H1 (cell line): ENCODE measurements around the gene RGS9. TPM values are rescaled to one million over a fixed set of nuclear protein-coding genes. Genes with fewer than 3 reads are reported as not detected.

Experiments used
- CTCF ChIA-PET: fragments of 300-600 bp; sonication (Branson Sonifier 250); formaldehyde crosslinking; loops from one replicate; lab custom pipeline; 2021; ENCODE audit not compliant: partially characterized antibody; lab: Charles Lee
- POLR2A ChIA-PET: fragments of 300-600 bp; sonication (Branson Sonifier 250); formaldehyde crosslinking; loops from one replicate; lab custom pipeline; 2021; ENCODE audit warnings: inconsistent platforms; ENCODE audit not compliant: partially characterized antibody; lab: Charles Lee
- DNase-seq, 2 experiments: peaks; one replicate each; pipeline versions ENCODE4 v3.0.0 to v3.0.0-alpha.2; 2010 to 2022; ENCODE audit warnings: low spot score in 2 of 2, low read depth in 1 of 2, mixed read lengths in 1 of 2
- FAIRE-seq: peaks from 2 replicates; lab custom pipeline; 2011; peaks lifted over from hg19 to GRCh38; lab: Jason Lieb, UNC
- H2AFZ ChIP-seq: 2 replicates; pipeline ENCODE4 v1.8.1; 2012; ENCODE audit warnings: low read length, inconsistent platforms
- H2AK5ac ChIP-seq: 2 replicates; pipeline ENCODE4 v1.6.1; 2013; ENCODE audit warnings: low read depth, low read length
- H2BK120ac ChIP-seq: replicated peaks from 2 replicates; pipeline ENCODE3; 2013; ENCODE audit warnings: low read depth, low read length, inconsistent platforms
- H2BK12ac ChIP-seq: 2 replicates; pipeline ENCODE4 v1.6.1; 2013; ENCODE audit warnings: low read depth, low read length
- H2BK15ac ChIP-seq: 2 replicates; pipeline ENCODE4 v1.6.1; 2013; ENCODE audit warnings: low read length
- H2BK20ac ChIP-seq: 2 replicates; pipeline ENCODE4 v1.6.1; 2013; ENCODE audit warnings: low read length
- H2BK5ac ChIP-seq: 2 replicates; pipeline ENCODE4 v1.6.1; 2013; ENCODE audit warnings: low read depth, low read length
- H3K14ac ChIP-seq: 2 replicates; pipeline ENCODE4 v1.6.1; 2013; ENCODE audit warnings: inconsistent platforms; ENCODE audit not compliant: insufficient read length
- H3K18ac ChIP-seq: 2 replicates; pipeline ENCODE4 v1.6.1; 2013; ENCODE audit warnings: low read length; ENCODE audit errors: extremely low read depth
- H3K23ac ChIP-seq: 2 replicates; pipeline ENCODE4 v1.6.1; 2013; ENCODE audit warnings: inconsistent platforms; ENCODE audit not compliant: insufficient read length
- H3K23me2 ChIP-seq: 2 replicates; pipeline ENCODE4 v1.6.1; 2013; ENCODE audit warnings: low read depth, low read length
- H3K27ac ChIP-seq: 2 replicates; pipeline ENCODE4 v1.6.1; 2011; ENCODE audit warnings: low read depth, low read length, inconsistent platforms
- H3K27me3 ChIP-seq, 4 experiments: replicated peaks in 1 of 4; 1 replicate in 1 of 4; 2 replicates in 3 of 4; pipeline versions ENCODE4 v1.6.1 to v1.8.1; 2011 to 2013; ENCODE audit warnings: low read length in 3 of 4, mild to moderate bottlenecking in 3 of 4, inconsistent platforms in 2 of 4, mixed read lengths in 2 of 4, moderate library complexity in 1 of 4; ENCODE audit not compliant: control insufficient read depth in 3 of 4, insufficient read depth in 3 of 4; ENCODE audit errors: extremely low read depth in 1 of 4
- H3K36me3 ChIP-seq, 4 experiments: 2 replicates each; pipeline versions ENCODE4 v1.6.1 to v1.8.1; 2011 to 2013; ENCODE audit warnings: mild to moderate bottlenecking in 4 of 4, low read length in 3 of 4, moderate library complexity in 2 of 4, control low read depth in 1 of 4, inconsistent platforms in 1 of 4; ENCODE audit not compliant: insufficient read depth in 4 of 4, control insufficient read depth in 2 of 4
- H3K4ac ChIP-seq: replicated peaks from 2 replicates; pipeline ENCODE3; 2013; ENCODE audit warnings: low read length, low read depth, mixed read lengths, inconsistent platforms; ENCODE audit not compliant: insufficient read length
- H3K4me1 ChIP-seq, 4 experiments: replicated peaks in 1 of 4; 1 replicate in 1 of 4; 2 replicates in 3 of 4; pipeline versions ENCODE4 v1.6.1 to v1.8.1; 2011 to 2013; ENCODE audit warnings: low read length in 3 of 4, inconsistent platforms in 2 of 4, mixed read lengths in 1 of 4; ENCODE audit not compliant: insufficient read depth in 4 of 4, control insufficient read depth in 3 of 4
- H3K4me2 ChIP-seq, 2 experiments: 2 replicates each; pipeline versions ENCODE4 v1.6.1 to v1.8.1; 2011 to 2013; ENCODE audit warnings: low read depth in 2 of 2, low read length in 2 of 2, control low read depth in 1 of 2, inconsistent platforms in 1 of 2, mild to moderate bottlenecking in 1 of 2; ENCODE audit not compliant: insufficient read depth in 1 of 2
- H3K4me3 ChIP-seq, 4 experiments: fragments of 200-600, 300-600 bp in 1 of 4; sonication (generic), shearing (Covaris generic), sonication (Bioruptor Twin) in 1 of 4; 2 replicates each; pipeline versions ENCODE4 v1.5.1 to v1.8.1; 2011 to 2016; ENCODE audit warnings: low read length in 4 of 4, low read depth in 3 of 4, control low read depth in 2 of 4, inconsistent platforms in 2 of 4, mild to moderate bottlenecking in 2 of 4, mixed read lengths in 1 of 4, moderate library complexity in 1 of 4; ENCODE audit not compliant: insufficient read depth in 2 of 4; ENCODE audit errors: extremely low read depth in 1 of 4
- H3K56ac ChIP-seq: replicated peaks from 2 replicates; pipeline ENCODE3; 2013; ENCODE audit warnings: low read depth, mild to moderate bottlenecking, mixed read lengths, low read length, inconsistent platforms; ENCODE audit not compliant: insufficient read length
- H3K79me1 ChIP-seq: 2 replicates; pipeline ENCODE4 v1.6.1; 2013; ENCODE audit warnings: low read depth, low read length, control low read depth
- H3K79me2 ChIP-seq, 2 experiments: 2 replicates each; pipeline versions ENCODE4 v1.6.1 to v1.8.1; 2012 to 2013; ENCODE audit warnings: low read length in 2 of 2, mild to moderate bottlenecking in 2 of 2, inconsistent platforms in 1 of 2; ENCODE audit not compliant: insufficient read depth in 2 of 2, control insufficient read depth in 1 of 2
- H3K9ac ChIP-seq, 4 experiments: replicated peaks in 1 of 4; 1 replicate in 1 of 4; 2 replicates in 3 of 4; pipeline versions ENCODE4 v1.6.1 to v1.8.1; 2011 to 2013; ENCODE audit warnings: low read depth in 3 of 4, low read length in 3 of 4, control low read depth in 2 of 4, mild to moderate bottlenecking in 2 of 4, moderate library complexity in 2 of 4, inconsistent platforms in 1 of 4; ENCODE audit errors: extremely low read depth in 1 of 4
- H3K9me3 ChIP-seq, 2 experiments: 2 replicates each; pipeline versions ENCODE4 v1.6.1 to v1.8.1; 2012 to 2013; ENCODE audit warnings: mild to moderate bottlenecking in 2 of 2, moderate library complexity in 2 of 2, control low read depth in 1 of 2, inconsistent platforms in 1 of 2, low read depth in 1 of 2, low read length in 1 of 2, mixed read lengths in 1 of 2; ENCODE audit not compliant: insufficient read depth in 2 of 2
- H4K20me1 ChIP-seq, 2 experiments: replicated peaks in 1 of 2; 2 replicates each; pipeline versions ENCODE3 to v1.8.1; 2011 to 2013; ENCODE audit warnings: inconsistent platforms in 2 of 2, low read length in 2 of 2, mild to moderate bottlenecking in 1 of 2; ENCODE audit not compliant: insufficient read depth in 2 of 2, control insufficient read depth in 1 of 2
- H4K5ac ChIP-seq: 2 replicates; pipeline ENCODE4 v1.6.1; 2013; ENCODE audit warnings: low read length, low read depth, mixed read lengths, inconsistent platforms; ENCODE audit not compliant: insufficient read length
- H4K8ac ChIP-seq: 2 replicates; pipeline ENCODE4 v1.8.0; 2013; ENCODE audit warnings: mild to moderate bottlenecking, moderate library complexity, low read length, inconsistent platforms; ENCODE audit not compliant: insufficient read depth; ENCODE audit errors: extremely low read depth
- H4K91ac ChIP-seq: replicated peaks from 2 replicates; pipeline ENCODE3; 2013; ENCODE audit warnings: low read length, mixed read lengths, inconsistent platforms; ENCODE audit not compliant: insufficient read length
- BACH1 ChIP-seq: IDR thresholded peaks from 2 replicates; pipeline ENCODE4 v1.6.1; 2012; ENCODE audit warnings: low read length, improper control_type of control experiment
- BRCA1 ChIP-seq: IDR thresholded peaks from 2 replicates; pipeline ENCODE4 v1.6.1; 2012; ENCODE audit warnings: low read depth, low read length, improper control_type of control experiment
- CREB1 ChIP-seq: IDR thresholded peaks from 2 replicates; pipeline ENCODE4 v1.6.1; 2012; ENCODE audit warnings: inconsistent platforms
- E2F6 ChIP-seq: IDR thresholded peaks from 2 replicates; pipeline ENCODE4 v1.6.1; 2012; ENCODE audit warnings: inconsistent platforms
- PHF8 ChIP-seq: fragments of 200-600 bp; sonication (generic); conservative IDR thresholded peaks from 2 replicates; pipeline ENCODE4 v1.7.1; 2012; ENCODE audit warnings: low read depth, mild to moderate bottlenecking, inconsistent platforms, low read length, moderate library complexity
- RAD21 ChIP-seq, 2 experiments: IDR thresholded peaks in 1 of 2; conservative IDR thresholded peaks in 1 of 2; 2 replicates each; pipeline ENCODE4 v1.6.1; 2011; ENCODE audit warnings: low read depth in 2 of 2, low read length in 2 of 2, improper control_type of control experiment in 1 of 2, inconsistent platforms in 1 of 2, mild to moderate bottlenecking in 1 of 2, moderate library complexity in 1 of 2
- RFX5 ChIP-seq: IDR thresholded peaks from 2 replicates; pipeline ENCODE4 v1.6.1; 2011; ENCODE audit warnings: low read depth, low read length, improper control_type of control experiment, borderline replicate concordance
- SIRT6 ChIP-seq: IDR thresholded peaks from one replicate; pipeline ENCODE4 v1.7.1; 2012; ENCODE audit warnings: low read length, inconsistent platforms
- WGBS, 2 experiments: shearing (Covaris generic) in 1 of 2; methylation state at CpG; one replicate each; pipeline versions ENCODE4 v1.1.6 to v1.1.7; 2013 to 2015; ENCODE audit warnings: low lambda C conversion rate in 2 of 2, mixed read lengths in 2 of 2, inconsistent platforms in 1 of 2, low coverage in 1 of 2, missing lambda C conversion rate in 1 of 2; ENCODE audit not compliant: insufficient replicate concordance in 2 of 2, insufficient coverage in 1 of 2, insufficient read length in 1 of 2; ENCODE audit errors: extremely low coverage in 1 of 2, missing lambda C conversion rate in 1 of 2; 5-methylcytosine and 5-hydroxymethylcytosine counted together
- polyA plus RNA-seq, 7 experiments: library from polyadenylated mRNA; depleted of rRNA in 3 of 7; stranded (reverse) in 5 of 7; unstranded in 2 of 7; fragments of >200 nt in 5 of 7; fragments of 200-250 nt in 2 of 7; gene quantifications; 1 replicate in 5 of 7; 2 replicates in 1 of 7; 4 replicates in 1 of 7; pipeline versions ENCODE4 v1.2.1 to v1.2.3, GENCODE V29; 2011 to 2013; ENCODE audit warnings: missing spikeins in 2 of 7, mixed read lengths in 2 of 7
- total RNA-seq: library from RNA; stranded (reverse); fragmentation: NEBNext Ultra II Directional; extraction: Animal tissue kit (Norgen Biotek cat#: 25700); gene quantifications from 2 replicates; pipeline ENCODE4 v1.2.1, GENCODE V29; 2021
- TF ChIP-seq, protein P1 (sequence below): IDR thresholded peaks from 2 replicates; pipeline ENCODE4 v1.6.1; 2012; ENCODE audit warnings: low read length, inconsistent platforms
- TF ChIP-seq, protein P2 (sequence below): IDR thresholded peaks from 2 replicates; pipeline ENCODE4 v1.6.1; 2011; ENCODE audit warnings: low read length, improper control_type of control experiment

The RGS9 gene
- total and polyA plus RNA-seq, 2 of the 8 experiments (the other 6 are each of a cell fraction or from before 2014, with no cell fraction given), result 8.9 to 20.5 TPM

DNA sequence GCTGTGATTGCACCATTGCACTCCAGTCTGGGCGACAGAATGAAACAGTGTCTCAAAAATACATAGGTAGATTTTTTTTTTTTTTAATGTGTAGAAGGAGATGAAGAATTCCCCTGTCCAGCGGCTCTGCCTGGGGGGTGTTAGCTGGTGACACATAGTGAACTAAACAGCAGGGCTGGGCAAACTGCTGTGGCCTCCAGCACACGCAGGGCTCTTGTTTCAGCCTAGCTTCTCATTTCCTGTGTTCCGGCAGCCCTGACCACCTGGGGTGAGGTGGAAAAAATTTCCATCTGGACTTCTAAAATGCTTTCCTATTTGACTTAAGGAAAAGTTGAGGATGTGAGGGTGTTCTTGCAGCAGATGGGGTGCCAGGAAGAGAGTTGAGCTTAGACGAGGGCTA lies 33.3 kb upstream of the RGS9 start:
- FAIRE-seq, result no peak
- no peak for TF ChIP-seq CREB1
- TF ChIP-seq, protein P1, sequence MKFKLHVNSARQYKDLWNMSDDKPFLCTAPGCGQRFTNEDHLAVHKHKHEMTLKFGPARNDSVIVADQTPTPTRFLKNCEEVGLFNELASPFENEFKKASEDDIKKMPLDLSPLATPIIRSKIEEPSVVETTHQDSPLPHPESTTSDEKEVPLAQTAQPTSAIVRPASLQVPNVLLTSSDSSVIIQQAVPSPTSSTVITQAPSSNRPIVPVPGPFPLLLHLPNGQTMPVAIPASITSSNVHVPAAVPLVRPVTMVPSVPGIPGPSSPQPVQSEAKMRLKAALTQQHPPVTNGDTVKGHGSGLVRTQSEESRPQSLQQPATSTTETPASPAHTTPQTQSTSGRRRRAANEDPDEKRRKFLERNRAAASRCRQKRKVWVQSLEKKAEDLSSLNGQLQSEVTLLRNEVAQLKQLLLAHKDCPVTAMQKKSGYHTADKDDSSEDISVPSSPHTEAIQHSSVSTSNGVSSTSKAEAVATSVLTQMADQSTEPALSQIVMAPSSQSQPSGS, result no peak
- TF ChIP-seq E2F6, result no peak
- TF ChIP-seq, protein P2, sequence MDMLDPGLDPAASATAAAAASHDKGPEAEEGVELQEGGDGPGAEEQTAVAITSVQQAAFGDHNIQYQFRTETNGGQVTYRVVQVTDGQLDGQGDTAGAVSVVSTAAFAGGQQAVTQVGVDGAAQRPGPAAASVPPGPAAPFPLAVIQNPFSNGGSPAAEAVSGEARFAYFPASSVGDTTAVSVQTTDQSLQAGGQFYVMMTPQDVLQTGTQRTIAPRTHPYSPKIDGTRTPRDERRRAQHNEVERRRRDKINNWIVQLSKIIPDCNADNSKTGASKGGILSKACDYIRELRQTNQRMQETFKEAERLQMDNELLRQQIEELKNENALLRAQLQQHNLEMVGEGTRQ, result no peak
- TF ChIP-seq RFX5, result no peak
- no peak for TF ChIP-seq PHF8
- TF ChIP-seq RAD21 (IDR thresholded peaks at IDR 0.05 in 1 of 2, conservative IDR thresholded peaks at IDR 0.05 in 1 of 2; ENCODE audit: low read depth in 2 of 2, low read length in 2 of 2), result no peak
- TF ChIP-seq SIRT6, result no peak
- no peak for TF ChIP-seq BACH1
- no peak for TF ChIP-seq BRCA1

More for the DNA sequence above, 33.3 kb upstream of the RGS9 start:
- Histone ChIP-seq H3K14ac (no peak overlapping the region), H2BK12ac (no peak overlapping the region), H3K9ac (no peak overlapping the region), H4K91ac (no peak overlapping the region), H3K4me1 (peaks cover 0 to 6% (median 3%) of the 10 kb centered on the region in 4 experiments; a peak in 2 of 7 replicates), H4K20me1 (peaks cover 0 to 1% of the 10 kb centered on the region in 2 experiments), H2AK5ac (no peak overlapping the region), H2AFZ (no peak overlapping the region), H4K5ac (no peak overlapping the region), H3K4me2 (no peak overlapping the region), H3K18ac (no peak overlapping the region), H3K79me1 (no peaks in the 10 kb centered on the region), H3K56ac (no peak overlapping the region), H4K8ac (no peak overlapping the region), H2BK20ac (no peak overlapping the region), H3K27me3 (no peaks in the 10 kb centered on the region), H3K27ac (no peak overlapping the region), H3K23ac (no peak overlapping the region), H2BK15ac (no peak overlapping the region), H3K23me2 (peaks cover 8% of the 10 kb centered on the region; the same call in 1 of the 2 replicates), H2BK5ac (no peak overlapping the region), H3K9me3 (no peaks in the 10 kb centered on the region), H3K79me2 (no peaks in the 10 kb centered on the region), H3K36me3 (no peaks in the 10 kb centered on the region; a peak in 1 of 8 replicates), H3K4me3 (no peak overlapping the region), H3K4ac (no peak overlapping the region), H2BK120ac (no peak overlapping the region)
- 67% methylated on average over 5 of the region's 5 CpGs; no CpG with 5 or more reads in 1 of the 2 experiments for WGBS, 2 experiments
- DNase-seq, result no peak
- ChIA-PET CTCF (interaction anchor here (0.7 to 8.1 kb wide), 6 partner anchors 9 to 943 kb away, joined by 3 to 64 read pairs (median 4); no protein-coding TSS in a partner anchor), POLR2A (interaction anchor here (0.6 to 0.8 kb wide), 4 partner anchors 19 to 1487 kb away, joined by 3 to 4 read pairs (median 3); no protein-coding TSS in a partner anchor)
